Smooth muscle cell (in vitro differentiated cells): ENCODE data around the gene GATA3. TPM values are rescaled to one million over a fixed set of nuclear protein-coding genes. Genes with fewer than 3 reads are reported as not detected.

Source experiments
- DNase-seq: peaks from one replicate; lab custom pipeline; 2025; ENCODE audit not compliant: unreplicated experiment; lab: John Stamatoyannopoulos, UW
- H2AFZ ChIP-seq: fragments of 200-600 bp; sonication (generic); 2 replicates; pipeline ENCODE4 v1.6.0; 2016; ENCODE audit warnings: antibody characterized with exemption, low read depth, mild to moderate bottlenecking
- H3F3A ChIP-seq: fragments of 200-600 bp; sonication (generic); 2 replicates; pipeline ENCODE4 v1.6.0; 2017; ENCODE audit warnings: antibody characterized with exemption, low read depth
- H3K27ac ChIP-seq: fragments of 200-600 bp; sonication (generic); 2 replicates; pipeline ENCODE4 v1.5.1; 2016; ENCODE audit warnings: low read depth, mild to moderate bottlenecking
- H3K27me3 ChIP-seq: fragments of 200-600 bp; sonication (generic); 2 replicates; pipeline ENCODE4 v1.6.1; 2016; ENCODE audit warnings: low read depth, mild to moderate bottlenecking
- H3K36me3 ChIP-seq: fragments of 200-600 bp; sonication (generic); 2 replicates; pipeline ENCODE4 v1.5.1; 2016; ENCODE audit warnings: low read depth
- H3K4me1 ChIP-seq: fragments of 200-600 bp; sonication (generic); 2 replicates; pipeline ENCODE4 v1.5.1; 2016; ENCODE audit warnings: low read depth
- H3K4me2 ChIP-seq: fragments of 200-600 bp; sonication (generic); 2 replicates; pipeline ENCODE4 v1.6.0; 2016; ENCODE audit warnings: mild to moderate bottlenecking
- H3K4me3 ChIP-seq: fragments of 200-600 bp; sonication (generic); 2 replicates; pipeline ENCODE4 v1.5.1; 2016; ENCODE audit warnings: mild to moderate bottlenecking
- H3K79me2 ChIP-seq: fragments of 200-600 bp; sonication (generic); 2 replicates; pipeline ENCODE4 v1.6.0; 2016; ENCODE audit warnings: low read depth, mild to moderate bottlenecking
- H3K9ac ChIP-seq: fragments of 200-600 bp; sonication (generic); 2 replicates; pipeline ENCODE4 v1.6.0; 2016; ENCODE audit warnings: low read depth
- H3K9me3 ChIP-seq: fragments of 200-600 bp; sonication (generic); replicated peaks from 2 replicates; pipeline ENCODE4 v1.5.1; 2016; ENCODE audit warnings: low read depth
- H4K20me1 ChIP-seq: fragments of 200-600 bp; sonication (generic); 2 replicates; pipeline ENCODE4 v1.6.0; 2016; ENCODE audit warnings: low read depth
- WGBS: methylation state at CpG from one replicate; pipeline ENCODE4 v1.1.7; 2016; ENCODE audit warnings: low lambda C conversion rate; 5-methylcytosine and 5-hydroxymethylcytosine counted together
- polyA plus RNA-seq: library from polyadenylated mRNA; unstranded; fragments of >200 nt; fragmentation: Nextera tagmentation; extraction: Ambion mirVana; gene quantifications from 2 replicates; pipeline ENCODE4 v1.2.1, GENCODE V29; 2016
- total RNA-seq: library from RNA; depleted of rRNA; stranded (reverse); fragments of >200 nt; gene quantifications from 2 replicates; pipeline ENCODE4 v1.2.3, GENCODE V29; 2014
- TF ChIP-seq, protein P1 (sequence below): fragments of 200-600 bp; sonication (generic); IDR thresholded peaks from 2 replicates; pipeline ENCODE4 v1.5.1; 2017; ENCODE audit warnings: borderline replicate concordance, mild to moderate bottlenecking, antibody characterized with exemption; ENCODE audit not compliant: insufficient read depth, poor library complexity, severe bottlenecking

Gene GATA3
- total and polyA plus RNA-seq, 2 experiments from 2014 or later = 5.2 to 6.9 TPM

DNA sequence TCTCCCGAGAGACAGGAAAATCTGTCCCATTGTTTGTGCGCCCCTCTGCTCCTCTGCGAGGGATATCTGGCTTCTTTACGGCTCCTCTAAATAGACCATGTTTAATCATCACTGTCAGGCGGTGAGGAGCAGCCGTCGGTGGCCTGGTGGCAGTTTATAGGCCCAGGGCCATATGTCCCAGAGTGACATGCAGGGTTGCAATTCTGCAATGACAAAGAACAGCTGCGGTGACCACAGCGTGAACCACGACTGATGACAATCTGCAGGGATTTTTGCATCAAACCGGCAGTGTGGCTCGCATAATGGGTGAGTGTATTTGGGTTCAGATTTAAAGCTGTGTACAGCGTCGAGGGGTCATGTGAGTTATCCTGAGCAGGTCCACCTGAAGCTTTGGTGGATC is 41.5 kb downstream of the GATA3 start:
- WGBS = 21% methylated on average over 14 of the region's 14 CpGs

DNA sequence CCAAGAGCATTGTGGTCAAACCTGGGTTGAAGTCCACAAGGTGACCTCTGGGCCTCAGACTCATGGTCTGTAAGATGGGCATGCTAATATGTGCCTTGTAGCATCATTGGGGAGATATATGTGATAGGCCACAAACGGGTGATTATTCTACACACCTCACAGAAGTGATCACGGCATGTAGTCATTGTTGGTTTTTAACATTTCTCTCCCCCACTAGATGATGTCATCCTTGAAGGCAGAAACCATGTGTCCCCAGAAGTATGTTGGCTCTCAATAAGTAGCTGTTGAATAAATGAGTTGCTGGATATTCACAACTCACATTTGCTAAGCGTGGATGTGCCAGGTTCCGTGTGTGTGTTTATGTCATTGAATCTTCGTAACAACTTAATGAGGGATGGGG is 42.4 kb downstream of the GATA3 start:
- DNase-seq = no peak
- TF ChIP-seq, protein P1, sequence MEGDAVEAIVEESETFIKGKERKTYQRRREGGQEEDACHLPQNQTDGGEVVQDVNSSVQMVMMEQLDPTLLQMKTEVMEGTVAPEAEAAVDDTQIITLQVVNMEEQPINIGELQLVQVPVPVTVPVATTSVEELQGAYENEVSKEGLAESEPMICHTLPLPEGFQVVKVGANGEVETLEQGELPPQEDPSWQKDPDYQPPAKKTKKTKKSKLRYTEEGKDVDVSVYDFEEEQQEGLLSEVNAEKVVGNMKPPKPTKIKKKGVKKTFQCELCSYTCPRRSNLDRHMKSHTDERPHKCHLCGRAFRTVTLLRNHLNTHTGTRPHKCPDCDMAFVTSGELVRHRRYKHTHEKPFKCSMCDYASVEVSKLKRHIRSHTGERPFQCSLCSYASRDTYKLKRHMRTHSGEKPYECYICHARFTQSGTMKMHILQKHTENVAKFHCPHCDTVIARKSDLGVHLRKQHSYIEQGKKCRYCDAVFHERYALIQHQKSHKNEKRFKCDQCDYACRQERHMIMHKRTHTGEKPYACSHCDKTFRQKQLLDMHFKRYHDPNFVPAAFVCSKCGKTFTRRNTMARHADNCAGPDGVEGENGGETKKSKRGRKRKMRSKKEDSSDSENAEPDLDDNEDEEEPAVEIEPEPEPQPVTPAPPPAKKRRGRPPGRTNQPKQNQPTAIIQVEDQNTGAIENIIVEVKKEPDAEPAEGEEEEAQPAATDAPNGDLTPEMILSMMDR = no peak
- no peaks in the 10 kb centered on the region for H3K79me2 ChIP-seq
- H3K9me3 ChIP-seq = no peaks in the 10 kb centered on the region
- no peaks in the 10 kb centered on the region for H3F3A ChIP-seq
- 96% methylated on average over 5 of the region's 5 CpGs for WGBS
- H2AFZ ChIP-seq = no peak overlapping the region
- no peak overlapping the region for H3K4me2 ChIP-seq
- no peaks in the 10 kb centered on the region for H4K20me1 ChIP-seq
- no peak overlapping the region for H3K4me3 ChIP-seq
- H3K27me3 ChIP-seq = peaks cover 4% of the 10 kb centered on the region
- H3K27ac ChIP-seq = no peak overlapping the region
- no peak overlapping the region for H3K9ac ChIP-seq
- H3K36me3 ChIP-seq = no peaks in the 10 kb centered on the region
- no peaks in the 10 kb centered on the region for H3K4me1 ChIP-seq

More for the DNA sequence above, 41.5 kb downstream of the GATA3 start:
- H3K79me2 ChIP-seq = no peaks in the 10 kb centered on the region
- H3K36me3 ChIP-seq = no peaks in the 10 kb centered on the region
- H3K4me2 ChIP-seq = no peak overlapping the region
- no peaks in the 10 kb centered on the region for H4K20me1 ChIP-seq
- no peak overlapping the region for H3K4me3 ChIP-seq
- H3F3A ChIP-seq = no peaks in the 10 kb centered on the region
- TF ChIP-seq, protein P1 = no peak
- DNase-seq = no peak
- peaks cover 4% of the 10 kb centered on the region for H3K27me3 ChIP-seq
- H2AFZ ChIP-seq = no peak overlapping the region
- no peaks in the 10 kb centered on the region for H3K9me3 ChIP-seq
- no peaks in the 10 kb centered on the region for H3K4me1 ChIP-seq
- H3K9ac ChIP-seq = no peak overlapping the region
- H3K27ac ChIP-seq = no peak overlapping the region

DNA sequence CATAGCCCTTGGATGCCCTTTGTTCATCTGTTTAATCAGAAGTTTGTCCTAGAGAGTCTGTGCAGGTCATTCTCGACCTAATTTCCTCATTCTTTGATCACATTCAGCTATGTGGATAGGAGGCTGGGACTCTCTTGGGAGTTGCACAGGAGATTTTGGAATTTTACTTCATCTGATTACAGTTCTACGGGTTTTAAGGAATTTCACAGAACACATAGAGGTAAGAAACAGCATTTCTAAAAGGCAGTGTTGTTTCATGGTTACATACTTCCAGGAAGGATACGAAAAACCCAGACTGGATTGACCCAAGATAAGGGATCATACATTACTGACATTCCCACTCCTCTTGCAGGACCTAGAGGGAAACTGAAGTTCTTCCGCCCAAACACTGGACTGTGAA is 45.9 kb downstream of the GATA3 start:
- Histone ChIP-seq H3K9me3 (no peaks in the 10 kb centered on the region), H3K4me3 (no peak overlapping the region), H3K79me2 (no peaks in the 10 kb centered on the region), H3K27me3 (peaks cover 15% of the 10 kb centered on the region), H3K27ac (no peak overlapping the region), H3K9ac (no peak overlapping the region), H3K4me1 (peaks cover 7% of the 10 kb centered on the region), H4K20me1 (no peaks in the 10 kb centered on the region), H2AFZ (no peak overlapping the region), H3K36me3 (no peaks in the 10 kb centered on the region), H3K4me2 (no peak overlapping the region), H3F3A (no peaks in the 10 kb centered on the region)
- WGBS = 83% methylated on average over 4 of the region's 4 CpGs
- DNase-seq = no peak
- TF ChIP-seq, protein P1 = no peak

DNA sequence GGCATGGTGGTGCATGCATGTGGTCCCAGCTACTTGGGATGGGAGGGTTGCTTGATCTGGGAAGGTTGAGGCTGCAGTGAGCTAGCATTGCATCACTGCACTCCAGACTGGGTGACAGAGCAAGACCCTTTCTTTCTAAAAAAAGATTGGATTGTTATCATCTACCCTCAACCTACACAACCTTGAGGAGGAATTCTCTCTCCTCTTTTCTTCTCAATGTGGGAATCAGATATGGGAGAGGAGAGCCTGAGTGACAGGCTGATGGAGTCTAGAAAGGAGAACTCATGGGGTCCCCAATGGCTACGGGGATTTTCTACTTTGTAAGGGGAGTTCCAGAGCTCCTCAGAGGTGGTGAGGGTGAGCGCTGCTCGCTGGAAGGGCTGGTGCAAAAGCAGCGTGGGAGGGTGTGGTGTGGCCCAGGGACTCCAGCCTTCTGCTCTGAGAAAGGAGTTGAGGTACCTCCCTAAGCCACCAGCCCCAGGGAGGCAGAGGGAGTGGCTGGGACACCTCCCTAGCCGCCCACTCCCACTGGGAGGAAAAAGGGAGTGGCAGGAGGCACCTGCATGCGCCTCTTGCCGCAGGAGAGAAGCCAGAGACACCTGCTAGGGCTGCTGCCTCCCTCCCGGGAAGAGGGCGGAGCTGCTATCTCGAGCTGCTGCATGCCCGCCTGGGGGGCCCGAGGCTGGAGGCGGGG is 48.4 kb downstream of the GATA3 start:
- TF ChIP-seq, protein P1 = no peak
- whole genome bisulfite sequencing = 33% methylated on average over 9 of the region's 13 CpGs
- Histone ChIP-seq H3K9ac (no peak overlapping the region), H2AFZ (no peak overlapping the region), H3K9me3 (no peaks in the 10 kb centered on the region), H3K4me3 (no peak overlapping the region), H3K79me2 (no peaks in the 10 kb centered on the region), H3K36me3 (no peaks in the 10 kb centered on the region), H3F3A (no peaks in the 10 kb centered on the region), H3K27ac (no peak overlapping the region), H3K27me3 (peaks cover 15% of the 10 kb centered on the region), H3K4me1 (peaks cover 7% of the 10 kb centered on the region), H3K4me2 (no peak overlapping the region), H4K20me1 (no peaks in the 10 kb centered on the region)
- no peak for DNase-seq
